Kidney (tissue), 14 donors: ENCODE data around the gene ARHGAP27. TPM values are rescaled to one million over a fixed set of nuclear protein-coding genes. Genes with fewer than 3 reads are reported as not detected.
"Not testable (repeated sequence)": the region's sequence is repeated elsewhere in the genome, so short reads cannot be mapped to it uniquely, and the experiment has no call there.

Experiments used
- DNase-seq, 5 donors: peaks; one replicate each; pipeline ENCODE4 v3.0.0-alpha.2; 2013 to 2020
- FAIRE-seq: peaks from 2 replicates; lab custom pipeline; 2012; peaks lifted over from hg19 to GRCh38; lab: Jason Lieb, UNC
- H3K27ac ChIP-seq, 2 donors: one replicate each; pipeline ENCODE4 v1.7.0; 2013; ENCODE audit warnings: low read depth in 2 of 2, low read length in 2 of 2, inconsistent platforms in 1 of 2
- H3K27me3 ChIP-seq: one replicate; pipeline ENCODE4 v1.7.1; 2013; ENCODE audit warnings: low read length, inconsistent platforms; ENCODE audit not compliant: control insufficient read depth, insufficient read depth
- H3K36me3 ChIP-seq, 3 donors: one replicate each; pipeline versions ENCODE4 v1.7.0 to v1.7.1; 2013; ENCODE audit warnings: low read length in 3 of 3, control low read depth in 1 of 3, inconsistent platforms in 1 of 3; ENCODE audit not compliant: insufficient read depth in 3 of 3, control insufficient read depth in 2 of 3
- H3K4me1 ChIP-seq, 3 donors: one replicate each; pipeline versions ENCODE4 v1.7.0 to v1.7.1; 2013; ENCODE audit warnings: low read length in 3 of 3, inconsistent platforms in 1 of 3, low read depth in 1 of 3; ENCODE audit not compliant: control insufficient read depth in 2 of 3, insufficient read depth in 2 of 3
- H3K4me3 ChIP-seq, 3 donors: one replicate each; pipeline versions ENCODE4 v1.7.0 to v1.8.1; 2013; ENCODE audit warnings: low read length in 3 of 3, control low read depth in 1 of 3, inconsistent platforms in 1 of 3
- H3K9ac ChIP-seq, 3 donors: one replicate each; pipeline versions ENCODE4 v1.7.0 to v1.7.1; 2013; ENCODE audit warnings: low read length in 3 of 3, control low read depth in 1 of 3, inconsistent platforms in 1 of 3
- H3K9me3 ChIP-seq, 3 donors: one replicate each; pipeline versions ENCODE4 v1.7.0 to v1.7.1; 2013; ENCODE audit warnings: low read length in 3 of 3, control low read depth in 1 of 3, inconsistent platforms in 1 of 3; ENCODE audit not compliant: control insufficient read depth in 2 of 3, insufficient read depth in 1 of 3
- intact Hi-C: fragments of 100-400 bp; cut with DNase I; formaldehyde crosslinking; loops from one replicate; pipeline ENCODE4 v1.11.1; 2022
- polyA plus RNA-seq: library from polyadenylated mRNA; stranded (reverse); fragments of 350-450 nt; fragmentation: Illumina TruSeq; extraction: RNeasy Lipid Tissue Mini Kit (QIAGEN cat#74804); gene quantifications from one replicate; pipeline ENCODE4 v1.2.3, GENCODE V29; 2014; ENCODE audit warnings: low read depth, low replicate concordance; ENCODE audit not compliant: insufficient read depth
- total RNA-seq: library from RNA; stranded (reverse); fragmentation: NEBNext Ultra II Directional; extraction: Animal tissue kit (Norgen Biotek cat#: 25700); gene quantifications from one replicate; pipeline ENCODE4 v1.2.1, GENCODE V29; 2021
- TF ChIP-seq, protein P1 (sequence below): IDR thresholded peaks from 3 replicates; pipeline ENCODE4 v1.5.1; 2012; ENCODE audit warnings: mild to moderate bottlenecking, moderate library complexity, borderline replicate concordance; ENCODE audit not compliant: insufficient read depth; ENCODE audit errors: extremely low read depth
- donor health status: control.
- donor health status: control.
- donor health status: control.
- donor health status: control.
- donor health status: control.
- donor health status: DM: yes; HTN: yes; CAD: no.
- donor health status: Normal renal cell carcinoma (clear cell type).

Gene ARHGAP27
- total and polyA plus RNA-seq, 2 donors from 2014 or later, result 13.3 to 57.2 TPM

DNA sequence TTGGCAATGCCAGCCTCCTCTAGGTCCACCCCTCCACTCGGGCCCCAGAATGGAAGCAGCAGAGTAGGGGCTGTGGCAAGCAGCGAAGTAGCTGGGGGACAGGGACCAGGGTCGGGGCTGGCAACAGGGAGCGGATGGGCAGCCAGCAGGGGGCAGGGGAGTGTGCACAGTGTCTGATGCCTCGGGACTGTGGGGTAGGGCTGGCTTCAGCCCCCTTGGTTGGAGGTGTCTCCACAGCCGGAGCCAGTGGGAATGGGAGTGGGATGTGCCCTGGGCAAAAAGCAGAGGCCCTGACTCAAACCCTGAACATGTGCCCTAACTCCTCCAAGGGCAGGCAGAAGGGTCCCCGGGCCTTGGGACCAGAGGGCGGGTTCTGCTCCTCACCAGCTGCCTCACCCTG is 18.5 kb upstream of the ARHGAP27 start:
- peaks cover 0 to 3% (median 0%) of the 10 kb centered on the region in 3 donors for H3K36me3 ChIP-seq
- DNase-seq, result no peak

DNA sequence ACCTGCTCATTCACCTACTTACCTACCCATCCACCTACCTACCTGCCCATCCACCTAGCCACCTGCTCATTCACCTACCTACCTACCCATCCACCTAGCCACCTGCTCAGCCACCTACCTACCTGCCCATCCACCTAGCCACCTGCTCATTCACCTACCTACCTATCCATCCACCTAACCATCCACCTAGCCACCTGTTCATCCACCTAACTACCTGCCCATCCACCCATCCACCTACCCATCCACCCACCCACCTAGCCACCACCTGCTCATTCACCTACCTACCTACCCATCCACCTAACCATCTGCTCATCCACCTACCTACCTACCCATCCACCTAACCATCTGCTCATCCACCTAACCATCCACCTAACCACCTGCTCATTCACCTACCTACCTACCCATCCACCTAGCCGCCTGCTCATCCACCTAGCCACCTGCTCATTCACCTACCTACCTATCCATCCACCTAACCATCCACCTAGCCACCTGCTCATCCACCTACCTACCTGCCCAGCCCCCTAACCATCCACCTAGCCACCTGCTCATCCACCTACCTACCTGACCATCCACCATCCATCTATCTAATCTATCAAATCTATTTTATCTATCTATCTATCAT is 17.1 kb upstream of the ARHGAP27 start:
- H3K9ac ChIP-seq, H3K27ac ChIP-seq, H3K4me3 ChIP-seq, DNase-seq, H3K4me1 ChIP-seq, intact Hi-C loops, FAIRE-seq, H3K36me3 ChIP-seq, H3K9me3 ChIP-seq, H3K27me3 ChIP-seq: not testable (repeated sequence)

More for the DNA sequence above, 18.5 kb upstream of the ARHGAP27 start:
- H3K4me3 ChIP-seq, result no peak overlapping the region
- TF ChIP-seq, protein P1, sequence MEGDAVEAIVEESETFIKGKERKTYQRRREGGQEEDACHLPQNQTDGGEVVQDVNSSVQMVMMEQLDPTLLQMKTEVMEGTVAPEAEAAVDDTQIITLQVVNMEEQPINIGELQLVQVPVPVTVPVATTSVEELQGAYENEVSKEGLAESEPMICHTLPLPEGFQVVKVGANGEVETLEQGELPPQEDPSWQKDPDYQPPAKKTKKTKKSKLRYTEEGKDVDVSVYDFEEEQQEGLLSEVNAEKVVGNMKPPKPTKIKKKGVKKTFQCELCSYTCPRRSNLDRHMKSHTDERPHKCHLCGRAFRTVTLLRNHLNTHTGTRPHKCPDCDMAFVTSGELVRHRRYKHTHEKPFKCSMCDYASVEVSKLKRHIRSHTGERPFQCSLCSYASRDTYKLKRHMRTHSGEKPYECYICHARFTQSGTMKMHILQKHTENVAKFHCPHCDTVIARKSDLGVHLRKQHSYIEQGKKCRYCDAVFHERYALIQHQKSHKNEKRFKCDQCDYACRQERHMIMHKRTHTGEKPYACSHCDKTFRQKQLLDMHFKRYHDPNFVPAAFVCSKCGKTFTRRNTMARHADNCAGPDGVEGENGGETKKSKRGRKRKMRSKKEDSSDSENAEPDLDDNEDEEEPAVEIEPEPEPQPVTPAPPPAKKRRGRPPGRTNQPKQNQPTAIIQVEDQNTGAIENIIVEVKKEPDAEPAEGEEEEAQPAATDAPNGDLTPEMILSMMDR, result no peak
- no peaks in the 10 kb centered on the region for H3K27me3 ChIP-seq
- intact Hi-C loops, result no loop called here
- no peak overlapping the region for H3K27ac ChIP-seq
- no peaks in the 10 kb centered on the region for H3K4me1 ChIP-seq
- no peaks in the 10 kb centered on the region for H3K9me3 ChIP-seq
- FAIRE-seq, result no peak
- no peak overlapping the region for H3K9ac ChIP-seq

DNA sequence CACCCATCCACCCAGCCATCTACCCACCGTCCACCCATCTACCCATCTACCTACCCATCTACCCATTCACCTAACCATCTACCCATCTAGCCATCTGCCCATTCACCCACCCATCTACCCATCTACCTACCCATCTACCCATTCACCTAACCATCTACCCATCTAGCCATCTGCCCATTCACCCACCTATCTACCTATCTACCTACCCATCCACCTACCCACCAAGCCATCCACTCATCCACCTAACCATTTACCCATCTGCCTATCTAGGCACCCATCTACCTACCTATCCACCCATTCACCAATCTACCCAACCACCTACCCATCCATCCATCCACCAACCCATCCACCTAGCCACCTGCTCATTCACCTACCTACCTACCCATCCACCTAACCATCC is 16.6 kb upstream of the ARHGAP27 start:
- H3K36me3 ChIP-seq, H3K4me3 ChIP-seq, H3K9ac ChIP-seq, H3K9me3 ChIP-seq, H3K27ac ChIP-seq, intact Hi-C loops, H3K4me1 ChIP-seq, DNase-seq, H3K27me3 ChIP-seq, FAIRE-seq: not testable (repeated sequence)

DNA sequence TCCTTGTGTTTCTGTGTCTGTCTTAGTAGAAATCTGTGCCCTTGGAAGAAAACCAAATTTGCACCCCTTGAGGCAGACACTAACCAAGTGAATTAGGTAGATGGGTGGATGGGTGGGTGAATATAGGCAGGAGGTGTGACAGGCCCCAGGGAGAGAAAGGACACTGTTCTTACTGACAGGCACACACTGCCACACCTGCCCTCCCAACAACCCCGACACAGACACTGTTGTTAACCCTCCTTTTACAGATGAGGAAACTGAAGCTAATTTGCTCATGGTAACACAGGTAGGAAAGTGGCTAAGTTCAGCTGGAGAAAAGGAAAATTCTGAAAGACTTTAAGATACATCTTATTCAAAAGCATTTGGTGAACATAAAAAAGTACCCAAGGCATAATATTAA is 15.8 kb upstream of the ARHGAP27 start:
- H3K36me3 ChIP-seq, H3K9me3 ChIP-seq, H3K9ac ChIP-seq, H3K4me3 ChIP-seq, FAIRE-seq, intact Hi-C loops, H3K27ac ChIP-seq, H3K4me1 ChIP-seq, H3K27me3 ChIP-seq, DNase-seq: not testable (repeated sequence)

DNA sequence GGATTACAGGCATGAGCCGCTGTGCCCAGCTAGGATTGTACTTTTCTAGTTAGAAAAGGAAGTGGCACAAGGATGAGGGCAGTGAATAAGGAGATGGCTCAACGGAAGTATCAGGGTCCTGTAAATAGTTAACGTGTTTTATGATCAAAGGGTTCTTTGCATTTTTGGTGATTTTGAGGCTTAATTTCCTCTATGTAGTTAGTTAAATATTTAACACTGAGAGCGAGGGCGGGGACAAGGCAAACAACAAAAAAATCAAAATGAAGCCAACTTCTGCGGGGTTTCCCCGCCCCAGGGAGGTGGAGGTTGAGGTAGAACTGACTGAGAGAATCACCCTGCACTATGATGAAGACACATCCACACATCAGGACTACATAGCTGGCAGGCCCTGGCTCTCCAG is 15.4 kb upstream of the ARHGAP27 start:
- FAIRE-seq, H3K27ac ChIP-seq, H3K9ac ChIP-seq: not testable (repeated sequence)

DNA sequence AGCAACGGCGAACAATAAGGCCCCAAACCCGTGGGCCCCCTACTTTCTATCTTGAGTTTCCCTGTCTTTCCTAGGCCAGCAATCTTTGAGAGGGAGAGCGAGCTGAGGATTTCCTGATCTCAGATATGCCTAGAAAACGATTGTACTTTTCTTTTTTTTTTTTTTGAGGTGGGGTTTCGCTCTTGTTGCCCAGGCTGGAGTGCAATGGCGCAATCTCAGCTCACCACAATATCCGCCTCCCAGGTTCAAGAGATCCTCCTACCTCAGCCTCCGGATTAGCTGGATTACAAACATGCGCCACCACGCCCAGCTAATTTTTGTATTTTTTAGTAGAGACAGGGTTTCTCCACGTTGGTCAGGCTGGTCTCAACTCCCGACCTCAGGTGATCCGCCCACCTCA is 15.0 kb upstream of the ARHGAP27 start:
- H3K4me3 ChIP-seq, H3K9ac ChIP-seq, H3K36me3 ChIP-seq, H3K27me3 ChIP-seq, H3K9me3 ChIP-seq, FAIRE-seq, H3K4me1 ChIP-seq, intact Hi-C loops, DNase-seq, H3K27ac ChIP-seq: not testable (repeated sequence)

More for the DNA sequence above, 15.4 kb upstream of the ARHGAP27 start:
- intact Hi-C loops, H3K4me3 ChIP-seq, H3K4me1 ChIP-seq, H3K36me3 ChIP-seq, H3K9me3 ChIP-seq, H3K27me3 ChIP-seq: not testable (repeated sequence)
- peak in 1 of 5 donors; percentile 24 for DNase-seq

DNA sequence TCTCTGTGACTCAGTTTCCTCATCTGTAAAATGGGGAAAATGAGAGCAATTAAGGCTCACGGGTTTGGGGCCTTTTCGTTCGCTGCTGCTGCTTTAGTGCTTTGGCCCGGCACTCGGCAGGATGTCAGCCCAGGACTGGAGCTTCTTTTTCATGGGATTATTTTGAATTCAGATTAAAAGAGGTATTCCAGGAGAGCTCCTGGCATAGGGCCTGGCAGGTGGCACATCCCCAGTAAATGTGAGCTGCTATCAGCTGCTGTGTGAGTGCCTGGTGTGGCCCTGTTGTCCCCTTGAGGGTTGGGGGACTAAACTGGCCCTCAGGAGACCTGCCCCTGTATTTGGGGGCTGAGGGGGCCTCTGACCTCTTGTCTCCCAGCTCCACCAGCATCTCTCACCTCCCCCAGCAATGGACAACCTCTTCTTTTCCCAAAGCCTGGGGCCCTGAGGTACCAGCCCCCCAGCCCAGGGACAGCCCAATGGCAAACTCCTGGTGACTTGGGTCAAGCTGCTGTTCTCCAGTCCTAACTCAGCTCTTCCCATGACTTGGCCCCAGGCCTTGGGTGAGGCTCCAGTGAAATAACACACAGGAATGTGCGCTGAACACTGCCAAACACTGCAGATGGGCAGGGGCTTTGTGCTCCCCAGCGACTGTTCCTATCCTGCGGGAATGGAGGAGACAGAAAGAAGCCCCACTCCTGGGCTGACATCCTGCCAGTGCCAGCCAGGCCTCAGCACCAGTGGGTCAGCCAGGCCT is 14.4 kb upstream of the ARHGAP27 start:
- H3K36me3 ChIP-seq, intact Hi-C loops, H3K27ac ChIP-seq: not testable (repeated sequence)

More for the DNA sequence above, 14.4 kb upstream of the ARHGAP27 start:
- H3K4me3 ChIP-seq, H3K9ac ChIP-seq, H3K4me1 ChIP-seq, H3K27me3 ChIP-seq, H3K9me3 ChIP-seq, FAIRE-seq: not testable (repeated sequence)
- peak in 1 of 5 donors; percentile 29 for DNase-seq
